ENCODE results near the gene CCDC57. TPM values are rescaled to one million over a fixed set of nuclear protein-coding genes. Genes with fewer than 3 reads are reported as not detected.

The CCDC57 gene
- total and polyA plus RNA-seq, 9 of the 15 experiments (the other 6 are each of a cell fraction or from before 2014, with no cell fraction given): 0.83 to 36.2 (median 13.6) TPM

- TF ChIP-seq CEBPZ (IDR thresholded peaks at IDR 0.05; ENCODE audit: borderline replicate concordance, low read depth, low read length) (no peak), PREB (CRISPR knock-in tag; IDR thresholded peaks at IDR 0.05) (no peak), KAT2B (IDR thresholded peaks at IDR 0.05; ENCODE audit: low read depth, low read length) (no peak), PRPF4 (IDR thresholded peaks at IDR 0.05; ENCODE audit: insufficient read depth, low read depth, low read length, poor library complexity, severe bottlenecking) (peak; percentile 68), ZBTB9 (CRISPR knock-in tag; IDR thresholded peaks at IDR 0.05) (peak; percentile 88), MCM5 (IDR thresholded peaks at IDR 0.05; ENCODE audit: low read depth) (no peak), RBM22 (IDR thresholded peaks at IDR 0.05; ENCODE audit: low read depth, low read length, poor library complexity, severe bottlenecking) (peak; percentile 83), ZNF431 (CRISPR knock-in tag; IDR thresholded peaks at IDR 0.05) (no peak), JUND (IDR thresholded peaks at IDR 0.05; ENCODE audit: borderline replicate concordance, low read depth, low read length) (peak; percentile 79), JUND (tag; IDR thresholded peaks at IDR 0.05; ENCODE audit: borderline replicate concordance, low read depth, low read length) (no peak; the same call in 2 of the 3 replicates), FUS (optimal IDR thresholded peaks at IDR 0.05; ENCODE audit: low read depth, low read length) (peak; percentile 57), DIDO1 (tag; IDR thresholded peaks at IDR 0.05; ENCODE audit: low read depth) (0 out of 2 replicates have a peak, but pooled peaks have one; percentile 55), CHCHD3 (CRISPR knock-in tag; IDR thresholded peaks at IDR 0.05) (no peak), POLR2G (IDR thresholded peaks at IDR 0.05; ENCODE audit: low read depth, low read length) (peak; percentile 62), ATF3 (IDR thresholded peaks at IDR 0.05) (peak; percentile 67), ATF3 (CRISPR knock-in tag; conservative IDR thresholded peaks at IDR 0.05) (no peak; the same call in 1 of the 2 replicates), SRF (CRISPR knock-in tag; IDR thresholded peaks at IDR 0.05) (0 out of 4 replicates have a peak, but pooled peaks of 1 of the 2 experiments have one; percentile 35), GMEB1 (CRISPR knock-in tag; IDR thresholded peaks at IDR 0.05) (peak; percentile 88), ZFX (CRISPR knock-in tag; IDR thresholded peaks at IDR 0.05) (peak; percentile 93)
Observed at GRCh38 chr17:82065638-82066303, 146.9 kb downstream of the CCDC57 start, which contains the start of gene DUS1L (continued).
